ENCODE data around the gene CDCA4. TPM values are rescaled to one million over a fixed set of nuclear protein-coding genes. Genes with fewer than 3 reads are reported as not detected.

Gene CDCA4
- total RNA-seq, 1 donor = 41.1 TPM

DNA sequence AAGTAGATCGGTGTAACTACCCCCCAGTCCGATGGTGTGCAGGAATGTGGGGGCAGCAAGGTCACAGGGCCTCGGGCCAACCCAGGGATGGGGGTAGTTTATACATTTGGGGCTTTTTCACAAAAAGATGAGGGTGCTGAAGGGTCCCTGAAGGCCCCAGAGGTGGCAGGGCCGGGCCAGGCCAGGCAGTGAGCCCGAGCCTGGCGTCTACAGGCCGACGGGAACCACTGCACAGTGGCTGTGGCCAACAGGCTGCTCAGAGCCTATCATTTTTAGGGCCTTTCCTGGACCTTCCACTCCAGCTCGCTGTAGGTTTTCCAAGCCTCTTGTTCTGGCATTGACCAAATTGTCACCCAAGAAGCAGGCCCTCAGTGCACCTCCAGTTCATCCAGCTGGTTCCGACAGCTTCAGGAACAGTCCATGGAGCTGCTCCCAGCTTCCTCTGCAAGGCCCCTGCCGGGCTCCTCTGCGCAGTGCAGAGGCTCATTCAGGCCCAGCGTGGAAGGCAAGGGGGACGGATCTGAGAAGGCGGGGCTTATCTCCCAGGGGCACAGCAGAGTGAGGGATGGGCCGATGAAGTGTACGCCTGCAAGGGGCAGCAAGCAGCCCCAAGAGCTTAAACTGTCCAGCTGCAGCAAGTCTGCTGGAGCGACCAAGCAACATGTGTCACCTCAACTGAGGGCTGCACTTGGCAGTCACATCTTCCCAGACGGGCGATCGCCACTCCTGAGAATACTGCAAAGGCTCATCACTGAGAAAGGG, 13.9 kb downstream of the CDCA4 start:
- no peak overlapping the region for H3K4me3 ChIP-seq (ENCODE audit: low read depth, low read length)
- TF ChIP-seq, protein P1, sequence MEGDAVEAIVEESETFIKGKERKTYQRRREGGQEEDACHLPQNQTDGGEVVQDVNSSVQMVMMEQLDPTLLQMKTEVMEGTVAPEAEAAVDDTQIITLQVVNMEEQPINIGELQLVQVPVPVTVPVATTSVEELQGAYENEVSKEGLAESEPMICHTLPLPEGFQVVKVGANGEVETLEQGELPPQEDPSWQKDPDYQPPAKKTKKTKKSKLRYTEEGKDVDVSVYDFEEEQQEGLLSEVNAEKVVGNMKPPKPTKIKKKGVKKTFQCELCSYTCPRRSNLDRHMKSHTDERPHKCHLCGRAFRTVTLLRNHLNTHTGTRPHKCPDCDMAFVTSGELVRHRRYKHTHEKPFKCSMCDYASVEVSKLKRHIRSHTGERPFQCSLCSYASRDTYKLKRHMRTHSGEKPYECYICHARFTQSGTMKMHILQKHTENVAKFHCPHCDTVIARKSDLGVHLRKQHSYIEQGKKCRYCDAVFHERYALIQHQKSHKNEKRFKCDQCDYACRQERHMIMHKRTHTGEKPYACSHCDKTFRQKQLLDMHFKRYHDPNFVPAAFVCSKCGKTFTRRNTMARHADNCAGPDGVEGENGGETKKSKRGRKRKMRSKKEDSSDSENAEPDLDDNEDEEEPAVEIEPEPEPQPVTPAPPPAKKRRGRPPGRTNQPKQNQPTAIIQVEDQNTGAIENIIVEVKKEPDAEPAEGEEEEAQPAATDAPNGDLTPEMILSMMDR (IDR thresholded peaks at IDR 0.05; ENCODE audit: insufficient read depth, low read length) = no peak
- no peak for DNase-seq (ENCODE audit: low read depth)

- no peak for DNase-seq (ENCODE audit: low read depth)
- TF ChIP-seq, protein P1 (IDR thresholded peaks at IDR 0.05; ENCODE audit: insufficient read depth, low read length) = no peak
- no peak overlapping the region for H3K4me3 ChIP-seq (ENCODE audit: low read depth, low read length)
Measured at GRCh38 chr14:105005929-105006830, 14.7 kb downstream of the CDCA4 start.

DNA sequence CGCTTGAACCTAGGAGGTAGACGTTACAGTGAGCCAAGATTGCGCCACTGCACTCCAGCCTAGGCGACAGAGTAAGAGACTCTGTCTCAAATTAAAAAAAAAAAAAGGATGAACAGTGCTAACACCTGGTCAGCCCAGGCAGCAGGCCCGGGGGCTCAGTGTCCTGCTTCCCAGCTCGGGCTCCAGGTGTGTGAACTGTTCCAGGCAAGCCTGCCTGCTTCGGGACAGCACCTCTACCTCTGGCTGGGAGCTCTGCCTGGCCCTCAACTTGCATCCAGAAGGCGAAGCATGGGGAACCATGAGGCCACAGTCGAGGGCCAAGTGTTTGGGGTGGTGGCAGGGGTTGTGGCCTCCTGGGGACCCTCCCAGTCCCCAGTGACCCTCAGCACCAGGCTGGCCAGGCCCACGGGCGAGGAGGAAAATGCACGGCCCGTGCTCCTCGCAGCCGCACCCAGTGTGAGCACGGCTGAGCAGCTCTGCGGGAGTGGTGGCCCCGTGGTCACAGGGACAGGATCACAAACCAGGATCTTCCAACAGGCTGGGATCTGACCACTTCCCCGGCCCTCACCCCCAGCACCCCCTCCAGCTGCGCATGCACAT, 15.5 kb downstream of the CDCA4 start:
- H3K4me3 ChIP-seq (ENCODE audit: low read depth, low read length) = no peak overlapping the region
- no peak for DNase-seq (ENCODE audit: low read depth)
- TF ChIP-seq, protein P1 (IDR thresholded peaks at IDR 0.05; ENCODE audit: insufficient read depth, low read length) = no peak

GRCh38 chr14:104999361-104999760, 21.5 kb downstream of the CDCA4 start:
- TF ChIP-seq, protein P1 (IDR thresholded peaks at IDR 0.05; ENCODE audit: insufficient read depth, low read length) = no peak
- H3K4me3 ChIP-seq (ENCODE audit: low read depth, low read length) = no peak overlapping the region
- no peak for DNase-seq (ENCODE audit: low read depth)

DNA sequence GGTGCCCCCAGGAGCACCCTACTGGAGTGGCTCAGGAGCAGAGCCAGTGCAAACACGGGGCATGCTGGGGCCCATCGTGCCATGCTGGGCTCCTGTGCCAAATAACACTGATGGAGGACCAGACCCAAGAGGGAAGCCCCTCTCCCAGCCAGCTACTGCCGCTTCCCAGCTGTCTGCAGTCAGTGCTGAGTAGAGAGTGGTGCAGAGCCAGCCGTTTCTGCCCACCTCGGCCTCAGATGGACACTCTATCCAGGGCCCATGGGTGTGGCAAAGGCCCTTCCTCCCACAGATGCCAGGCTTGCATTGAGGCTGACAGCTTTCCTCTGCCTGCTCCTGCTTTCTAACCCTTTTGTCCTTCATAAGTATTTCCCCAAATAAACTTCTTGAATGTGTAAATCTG, 22.1 kb downstream of the CDCA4 start:
- DNase-seq (ENCODE audit: low read depth) = no peak
- TF ChIP-seq, protein P1 (IDR thresholded peaks at IDR 0.05; ENCODE audit: insufficient read depth, low read length) = no peak
- no peak overlapping the region for H3K4me3 ChIP-seq (ENCODE audit: low read depth, low read length)

DNA sequence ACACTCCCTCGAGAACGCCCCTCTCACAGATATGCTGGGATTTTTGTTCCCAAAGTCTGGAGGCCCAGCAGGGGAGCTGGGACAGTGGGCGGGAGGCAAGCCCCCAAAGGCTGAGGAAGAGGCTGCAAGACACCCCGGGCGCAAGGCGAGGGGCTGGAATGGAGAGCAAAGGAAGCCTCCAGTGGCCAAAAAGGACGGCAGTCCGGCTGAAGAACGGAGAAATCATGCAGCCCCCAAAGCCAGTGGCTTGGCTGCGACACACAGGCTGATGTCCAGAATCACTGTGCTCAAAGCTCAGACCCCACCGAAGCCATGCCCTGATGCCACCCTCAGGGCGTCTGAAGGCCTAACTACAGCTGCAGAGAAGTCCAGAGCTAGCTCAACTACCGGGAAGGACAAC, 24.4 kb downstream of the CDCA4 start:
- no peak overlapping the region for H3K4me3 ChIP-seq (ENCODE audit: low read depth, low read length)
- no peak for DNase-seq (ENCODE audit: low read depth)
- TF ChIP-seq, protein P1 (IDR thresholded peaks at IDR 0.05; ENCODE audit: insufficient read depth, low read length) = no peak
